ENCODE results near the gene EPHB6.
A peak's percentile ranks its signal among the peaks of the same experiment; 100 is the strongest.

The EPHB6 gene

GRCh38 chr7:142854372-142855113, at the start of gene EPHB6:
Gene EPHB6 (plus strand): TSS chr7:142855076. CDS start chr7:142863228, 8,152 bp downstream.
- DNase-seq (ENCODE audit: low read depth in 2 of 3, low spot score in 2 of 3): peak in 2 of 3 experiments; percentile 26 to 49

GRCh38 chr7:142805350-142806021, 49.4 kb upstream of the EPHB6 start:
- no peak for DNase-seq (ENCODE audit: low read depth in 2 of 3, low spot score in 2 of 3)

- no peak for DNase-seq (ENCODE audit: low read depth in 2 of 3, low spot score in 2 of 3)
These were observed 48.9 kb upstream of the EPHB6 start for GRCh38 chr7:142806022-142806356.

- DNase-seq (ENCODE audit: low read depth in 2 of 3, low spot score in 2 of 3): no peak
These were observed 47.9 kb upstream of the EPHB6 start for GRCh38 chr7:142806957-142807356.

GRCh38 chr7:142807855-142808460, 46.9 kb upstream of the EPHB6 start:
- no peak for DNase-seq (ENCODE audit: low read depth in 2 of 3, low spot score in 2 of 3)

- no peak for DNase-seq (ENCODE audit: low read depth in 2 of 3, low spot score in 2 of 3)
These were observed 46.4 kb upstream of the EPHB6 start for GRCh38 chr7:142808461-142808801.

- DNase-seq (ENCODE audit: low read depth in 2 of 3, low spot score in 2 of 3): peak in 2 of 3 experiments; percentile 86 to 87
These were observed 45.9 kb upstream of the EPHB6 start for GRCh38 chr7:142808802-142809583.

- DNase-seq (ENCODE audit: low read depth in 2 of 3, low spot score in 2 of 3): no peak
These were observed 45.2 kb upstream of the EPHB6 start for GRCh38 chr7:142809671-142810070.

GRCh38 chr7:142811154-142811737, 43.6 kb upstream of the EPHB6 start:
- DNase-seq (ENCODE audit: low read depth in 2 of 3, low spot score in 2 of 3): no peak

- DNase-seq (ENCODE audit: low read depth in 2 of 3, low spot score in 2 of 3): no peak
These were observed 42.2 kb upstream of the EPHB6 start for GRCh38 chr7:142812437-142813215.

GRCh38 chr7:142813226-142813625, 41.6 kb upstream of the EPHB6 start:
- no peak for DNase-seq (ENCODE audit: low read depth in 2 of 3, low spot score in 2 of 3)

GRCh38 chr7:142813699-142814098, 41.2 kb upstream of the EPHB6 start:
- no peak for DNase-seq (ENCODE audit: low read depth in 2 of 3, low spot score in 2 of 3)

- DNase-seq (ENCODE audit: low read depth in 2 of 3, low spot score in 2 of 3): no peak
These were observed 40.4 kb upstream of the EPHB6 start for GRCh38 chr7:142814451-142814850.

GRCh38 chr7:142815134-142815533, 39.7 kb upstream of the EPHB6 start:
- DNase-seq (ENCODE audit: low read depth in 2 of 3, low spot score in 2 of 3): no peak

- DNase-seq (ENCODE audit: low read depth in 2 of 3, low spot score in 2 of 3): no peak
These were observed 37.4 kb upstream of the EPHB6 start for GRCh38 chr7:142817506-142817905.

GRCh38 chr7:142819530-142819929, 35.3 kb upstream of the EPHB6 start:
- DNase-seq (ENCODE audit: low read depth in 2 of 3, low spot score in 2 of 3): no peak

- DNase-seq (ENCODE audit: low read depth in 2 of 3, low spot score in 2 of 3): no peak
These were observed 32.2 kb upstream of the EPHB6 start for GRCh38 chr7:142822714-142823113.

- no peak for DNase-seq (ENCODE audit: low read depth in 2 of 3, low spot score in 2 of 3)
These were observed 26.9 kb upstream of the EPHB6 start for GRCh38 chr7:142827951-142828500.

- no peak for DNase-seq (ENCODE audit: low read depth in 2 of 3, low spot score in 2 of 3)
These were observed 22.5 kb upstream of the EPHB6 start for GRCh38 chr7:142832417-142832816.

Measured in activated CD8-positive, alpha-beta memory T cell treated with anti-CD3 and anti-CD28 coated beads for 48 hours (primary cell).